Hypothalamus (tissue), 51 donors: ENCODE measurements around the gene GABBR2.
A peak's percentile ranks its signal among the peaks of the same experiment; 100 is the strongest.
"Not testable (repeated sequence)": the region's sequence is repeated elsewhere in the genome, so short reads cannot be mapped to it uniquely, and the experiment has no call there.

ENCODE experiments used
- DNase-seq, 51 donors: peaks; one replicate each; lab custom pipeline; 2025; lab: John Stamatoyannopoulos, UW

Gene GABBR2

DNA sequence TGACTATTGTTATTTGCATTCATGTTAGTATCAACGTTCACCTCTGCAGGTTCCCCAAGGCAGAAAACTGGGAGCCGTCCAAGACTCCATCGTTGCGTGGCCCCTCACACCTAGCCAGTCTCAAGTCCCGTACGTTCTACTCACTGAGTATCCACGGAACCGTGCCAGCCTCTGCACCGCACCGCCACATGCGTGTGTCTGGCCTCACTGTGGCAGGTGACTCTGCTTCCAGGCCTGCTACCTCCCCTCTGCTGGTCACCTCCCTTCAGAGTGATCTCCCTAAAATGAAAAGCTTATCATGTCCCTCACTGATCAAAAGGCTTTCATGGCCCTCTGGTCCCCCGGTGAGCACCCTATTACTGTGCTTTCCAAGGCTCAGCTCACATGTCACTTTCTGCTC, 108.1 kb downstream of the GABBR2 start:
- DNase-seq: no peak

GRCh38 chr9:98599566-98600216, 109.0 kb downstream of the GABBR2 start:
- no peak for DNase-seq

DNA sequence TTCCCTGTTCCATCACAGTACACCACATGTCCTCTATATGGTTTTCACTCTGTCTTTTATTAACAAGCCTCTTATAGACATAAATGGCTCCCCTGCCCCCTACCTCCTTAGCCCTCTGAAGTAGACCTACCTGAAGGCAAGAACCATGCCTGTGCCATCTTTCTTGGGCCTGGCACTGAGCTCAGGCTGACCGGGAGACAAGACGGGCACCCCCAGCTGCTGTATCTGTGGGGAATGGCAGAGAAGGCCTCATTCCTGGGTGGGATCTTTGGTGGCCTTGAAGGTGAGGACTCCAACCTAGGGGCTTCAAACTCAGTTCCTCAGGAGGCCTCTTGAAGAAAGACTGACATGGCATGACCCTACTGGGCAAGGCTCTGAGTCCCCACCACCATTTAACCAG, 109.9 kb downstream of the GABBR2 start:
- DNase-seq: no peak

DNA sequence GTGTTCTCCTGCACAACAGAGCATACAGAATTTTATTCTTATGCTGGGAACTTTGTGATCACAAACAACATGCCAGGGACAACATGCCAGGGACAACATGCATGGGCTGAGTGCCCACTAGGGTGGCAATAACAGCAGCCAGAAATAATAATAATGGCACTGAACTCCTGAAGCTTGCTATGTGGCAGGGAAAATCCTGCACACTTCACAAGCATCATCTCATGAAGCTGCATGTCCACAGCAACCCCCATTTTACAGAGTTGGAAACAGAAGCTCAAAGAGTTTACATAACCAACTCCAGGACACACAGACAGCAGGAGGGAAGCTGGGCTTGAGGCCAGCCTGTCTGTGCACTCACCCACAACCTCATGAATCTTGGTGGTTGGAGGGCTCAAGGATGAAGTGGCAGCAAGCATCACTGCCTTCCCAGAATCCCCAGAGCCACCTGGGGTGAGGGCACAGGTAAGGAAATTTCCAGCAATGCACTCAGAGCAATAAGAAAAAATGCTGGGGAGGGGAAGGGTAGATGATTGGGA, 111.4 kb downstream of the GABBR2 start:
- DNase-seq: no peak

DNA sequence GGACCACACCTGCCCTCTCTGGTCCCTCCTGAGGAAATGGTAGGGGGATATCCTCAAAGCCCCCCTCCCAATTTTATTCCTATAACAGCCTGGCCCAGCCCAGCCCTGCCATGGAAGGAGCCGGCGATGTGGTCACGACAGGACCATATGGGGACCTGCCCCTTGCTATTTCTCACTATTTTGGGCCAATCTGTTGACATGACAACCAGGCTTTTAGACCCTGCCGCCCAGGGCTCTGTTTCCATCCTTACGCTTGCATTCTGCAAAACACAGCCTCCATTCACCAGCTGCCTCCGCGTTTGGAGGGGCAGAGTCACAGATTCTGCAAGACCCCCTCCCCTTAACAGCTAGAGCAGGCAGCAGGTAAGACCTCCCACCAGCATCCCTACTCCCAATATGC, 112.2 kb downstream of the GABBR2 start:
- DNase-seq: no peak

GRCh38 chr9:98594546-98595160, 114.1 kb downstream of the GABBR2 start:
- DNase-seq: peak in 1 of 51 donors; percentile 12

DNA sequence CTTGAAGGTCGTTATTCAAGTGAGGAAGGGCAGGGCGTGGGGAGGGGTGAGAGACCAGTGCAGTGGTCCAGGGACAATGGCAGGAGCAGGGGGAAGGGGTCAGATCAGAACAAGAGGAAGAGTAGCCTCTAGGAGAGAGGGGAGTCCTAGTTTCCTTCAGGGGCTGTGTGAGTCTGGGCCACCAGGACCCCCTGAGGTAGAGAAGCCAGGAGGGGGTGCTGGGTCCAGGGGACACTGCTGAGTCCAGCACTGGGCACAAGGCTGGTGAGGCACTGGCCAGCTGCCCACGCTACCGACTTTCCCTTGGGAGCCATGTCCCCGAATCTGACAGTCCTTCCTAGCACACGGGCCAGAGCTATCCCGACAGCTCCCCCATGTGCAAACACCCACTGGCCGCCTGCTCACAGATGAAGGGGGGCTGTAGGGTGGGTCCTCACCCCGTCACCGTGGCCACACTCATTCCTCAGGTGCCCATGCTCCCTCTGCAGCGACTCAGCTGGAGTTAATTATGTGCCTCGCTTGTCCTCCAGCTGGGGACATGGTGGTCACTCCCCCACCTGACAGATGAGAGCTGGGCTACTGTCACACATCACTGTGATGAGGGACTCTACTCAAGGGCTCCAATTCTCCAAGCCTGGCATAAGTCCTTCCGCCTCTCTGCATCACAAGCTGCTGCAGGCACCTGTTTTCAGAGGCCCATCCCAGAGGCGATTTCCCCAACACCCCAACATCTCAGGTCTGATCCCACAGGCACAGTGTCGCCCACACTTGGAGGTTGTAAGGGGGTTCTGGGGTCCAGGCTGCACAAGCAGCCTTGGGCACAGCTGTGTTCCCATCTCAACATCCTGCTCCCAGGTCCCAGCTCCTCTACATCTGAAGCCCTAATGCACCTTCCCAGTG, 115.1 kb downstream of the GABBR2 start:
- DNase-seq: no peak

DNA sequence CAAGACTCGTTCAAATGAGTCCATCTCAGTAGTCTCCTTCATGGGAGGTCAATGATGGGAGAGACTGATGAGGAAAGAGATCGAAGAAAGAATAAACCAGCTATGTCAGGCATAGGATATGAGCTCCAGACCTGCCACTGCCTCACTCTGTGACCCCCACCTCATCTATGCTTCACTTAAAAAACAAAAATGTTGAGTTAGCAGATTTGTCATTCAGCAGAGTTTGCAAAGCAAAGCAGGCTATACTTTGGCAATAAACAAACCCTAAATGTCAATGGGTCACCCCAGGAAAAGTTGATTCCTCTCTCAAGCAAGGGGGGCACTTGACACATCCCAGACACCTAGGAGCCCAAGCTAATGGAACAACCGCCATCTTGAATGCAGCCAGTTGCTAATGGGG, 117.0 kb downstream of the GABBR2 start:
- DNase-seq: no peak

DNA sequence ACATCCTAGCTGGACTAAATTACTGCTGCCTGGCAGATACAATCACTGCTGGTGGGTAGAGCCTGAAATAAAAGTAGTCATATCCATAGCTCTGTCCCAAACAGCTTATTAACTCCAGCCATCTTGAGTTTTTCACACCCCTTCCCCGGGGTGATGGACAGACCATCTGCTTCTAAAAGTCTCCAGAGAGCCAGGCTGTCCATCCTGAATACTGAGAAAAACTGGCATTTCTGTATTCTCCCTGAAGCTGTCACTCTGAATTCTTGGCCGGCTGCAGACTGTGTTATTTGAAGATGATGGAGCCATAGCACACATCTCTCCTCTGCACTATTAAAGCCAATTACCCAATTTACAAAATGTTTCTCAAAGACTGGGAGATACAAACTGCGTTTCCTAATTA, 118.6 kb downstream of the GABBR2 start:
- DNase-seq: no peak

- DNase-seq: no peak
Observed at GRCh38 chr9:98589102-98589501, 119.6 kb downstream of the GABBR2 start.

DNA sequence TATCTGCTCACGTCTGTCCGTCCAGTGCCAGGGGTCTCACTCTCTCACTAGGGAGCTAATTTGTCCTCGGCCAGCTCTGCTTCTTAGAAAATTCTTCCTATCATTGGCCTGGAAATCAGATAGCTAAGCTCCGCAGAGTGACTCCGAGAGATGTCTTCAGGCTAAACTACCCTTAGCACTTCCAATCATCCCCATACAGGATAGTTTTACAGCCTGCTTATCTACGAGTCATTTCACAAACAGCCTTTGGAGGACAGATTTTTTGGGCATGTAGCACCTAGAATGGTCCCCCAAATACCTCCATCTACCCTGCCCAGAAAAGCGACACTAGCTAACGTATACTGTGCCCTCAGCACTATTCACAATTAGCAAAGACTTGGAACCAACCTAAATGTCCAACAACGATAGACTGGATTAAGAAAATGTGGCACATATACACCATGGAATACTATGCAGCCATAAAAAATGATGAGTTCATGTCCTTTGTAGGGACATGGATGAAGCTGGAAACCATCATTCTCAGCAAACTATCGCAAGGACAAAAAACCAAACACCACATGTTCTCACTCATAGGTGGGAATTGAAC, 123.8 kb downstream of the GABBR2 start:
- DNase-seq: not testable (repeated sequence)

- no peak for DNase-seq
Observed at GRCh38 chr9:98584059-98584458, 124.7 kb downstream of the GABBR2 start.

GRCh38 chr9:98583417-98583816, 125.3 kb downstream of the GABBR2 start:
- no peak for DNase-seq

DNA sequence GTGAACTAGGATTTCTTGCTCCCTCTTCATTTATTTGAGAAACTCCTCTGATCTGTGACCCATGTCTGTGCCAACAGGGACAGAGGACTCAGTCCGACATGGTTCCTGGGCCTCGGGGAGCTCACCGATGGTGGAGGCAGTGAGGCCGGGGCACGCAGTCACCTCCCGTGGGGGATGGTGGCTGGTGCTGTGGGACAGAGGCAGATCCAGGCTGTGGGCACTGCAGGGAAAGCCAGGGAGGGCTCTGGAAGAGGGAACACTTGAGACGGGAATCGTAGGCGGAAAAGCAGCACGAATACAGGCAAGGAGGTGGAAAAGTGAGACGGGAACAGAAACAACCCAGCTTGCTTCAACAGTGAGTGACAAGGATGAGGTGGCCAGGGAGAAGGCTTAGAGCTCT, 127.8 kb downstream of the GABBR2 start:
- DNase-seq: peak in 1 of 51 donors; percentile 50

DNA sequence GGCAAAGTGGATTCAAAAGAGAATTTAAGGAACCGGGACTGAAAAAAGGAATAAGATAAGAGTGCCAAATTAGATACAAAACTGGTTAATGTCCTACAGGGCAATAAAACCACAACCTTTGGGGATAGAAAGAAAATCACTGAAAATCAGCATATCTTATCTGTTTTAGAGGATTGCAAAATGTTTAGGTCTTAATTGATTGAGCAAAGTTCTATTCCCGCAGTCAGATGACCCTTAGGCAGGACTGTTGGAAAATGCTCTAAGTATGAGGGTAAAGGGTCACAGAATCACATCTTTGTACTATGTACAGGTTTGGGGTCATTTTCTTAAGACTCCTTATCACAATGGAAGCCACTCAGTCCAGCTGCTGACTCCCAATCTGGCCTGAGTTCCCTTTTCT, 129.0 kb downstream of the GABBR2 start:
- DNase-seq: no peak

DNA sequence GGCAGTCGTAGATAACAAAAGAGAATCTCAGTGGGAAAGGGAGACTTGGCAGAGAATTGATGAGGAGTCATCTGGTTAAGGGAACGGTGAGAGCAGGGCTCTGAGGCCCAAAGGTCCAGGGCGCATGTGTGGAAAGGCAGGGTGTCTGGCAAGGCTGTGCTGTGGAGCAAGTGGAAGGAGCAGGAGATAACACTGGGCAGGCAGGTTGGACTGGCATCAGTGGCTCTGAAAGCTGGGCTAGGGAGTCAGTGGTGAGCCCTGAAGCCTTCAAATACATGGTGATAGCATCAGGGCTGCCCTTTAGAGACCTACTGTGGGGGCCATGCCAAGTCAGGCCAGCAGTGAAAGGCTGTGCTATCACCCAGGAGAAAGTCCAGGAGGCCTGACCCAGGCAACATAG, 131.3 kb downstream of the GABBR2 start:
- DNase-seq: no peak

DNA sequence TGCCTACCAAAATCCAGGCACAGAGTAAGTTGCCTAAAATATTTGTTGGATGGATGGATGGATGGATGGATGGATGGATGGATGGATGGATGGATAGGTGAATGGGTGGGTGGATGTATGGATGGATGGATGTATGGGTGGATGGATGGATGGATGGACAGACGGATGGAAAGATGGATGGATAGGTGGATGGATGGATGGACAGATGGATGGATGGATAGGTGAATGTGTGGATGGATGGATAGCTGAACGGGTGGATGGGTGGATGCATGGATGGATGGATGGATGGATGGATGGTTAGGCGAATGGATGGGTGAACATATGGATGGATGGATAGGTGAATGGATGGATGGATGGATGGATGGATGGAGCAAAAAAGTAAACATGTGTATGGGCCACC, 131.9 kb downstream of the GABBR2 start:
- DNase-seq: no peak

DNA sequence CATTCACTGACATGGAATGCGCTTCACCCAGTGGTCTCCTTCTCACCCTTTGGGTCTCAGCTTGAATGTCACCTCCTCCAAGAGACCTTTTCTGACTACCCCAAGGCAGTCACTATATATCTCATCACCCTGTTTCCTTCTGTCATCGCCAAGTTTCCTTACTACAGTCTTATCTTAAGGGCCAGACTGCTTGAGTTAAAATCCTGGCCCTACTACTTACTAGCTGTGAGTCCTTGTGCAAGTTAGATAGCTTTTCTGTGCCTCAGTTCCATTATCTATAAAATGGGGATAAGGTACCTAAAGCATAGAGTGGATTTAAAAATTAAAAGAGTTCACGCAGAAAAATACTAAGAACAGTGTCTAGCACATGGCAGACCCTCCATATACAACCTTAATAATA, 132.4 kb downstream of the GABBR2 start:
- no peak for DNase-seq

DNA sequence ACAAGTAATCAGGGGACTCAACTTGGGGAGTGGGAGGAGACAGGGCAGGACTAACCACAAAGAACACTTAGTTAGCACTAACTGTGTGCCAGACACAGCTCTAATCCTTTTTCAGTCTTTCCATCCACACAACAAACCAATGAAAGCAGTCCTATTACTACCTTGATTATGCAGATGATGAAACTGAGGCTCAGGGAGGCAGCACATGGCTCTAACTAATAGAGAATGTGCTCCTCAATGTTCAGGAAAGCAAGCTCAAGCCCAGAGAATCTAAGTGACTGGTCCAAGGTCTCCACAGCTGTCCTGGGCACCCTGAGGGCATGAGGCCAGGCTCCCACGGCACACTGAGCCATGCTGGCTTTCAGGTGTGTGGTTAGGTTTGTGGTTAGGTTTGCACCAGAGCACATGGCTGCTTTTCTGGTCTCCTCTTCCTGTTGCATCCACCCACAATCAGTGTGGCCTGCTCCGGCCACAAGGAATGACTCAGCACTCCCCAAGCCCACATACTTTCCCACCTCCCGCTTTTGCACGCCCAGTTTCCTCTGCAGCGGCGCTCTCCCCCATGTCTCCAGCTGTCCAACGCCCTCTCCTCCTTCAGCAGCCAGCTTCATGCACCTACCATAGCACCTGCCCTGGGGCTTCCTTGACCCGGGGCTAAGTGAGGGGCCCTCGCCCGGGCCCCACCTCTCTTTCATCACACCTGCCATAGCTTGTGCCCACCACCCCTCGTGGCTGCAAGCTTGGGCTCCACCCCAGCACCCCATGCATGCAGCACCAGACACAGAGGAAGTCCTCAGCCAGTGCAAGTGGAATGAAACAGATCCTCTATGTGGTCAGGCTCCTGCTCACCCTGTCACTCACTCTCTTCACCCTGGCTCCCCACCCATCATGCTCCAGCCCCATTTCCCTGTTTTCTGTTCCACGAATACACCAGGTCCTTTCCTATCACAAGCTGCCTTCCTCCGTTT, 133.1 kb downstream of the GABBR2 start:
- no peak for DNase-seq

GRCh38 chr9:98573749-98574278, 134.9 kb downstream of the GABBR2 start:
- no peak for DNase-seq
